ENCODE results near the gene FHOD3.

- TF ChIP-seq ZNF37A (tag by site-specific recombination; IDR thresholded peaks at IDR 0.05) (no peak), PRDM1 (tag by site-specific recombination; IDR thresholded peaks at IDR 0.05) (no peak), CTCF (tag by site-specific recombination; IDR thresholded peaks at IDR 0.05) (no peak), ZNF571 (tag by site-specific recombination; IDR thresholded peaks at IDR 0.05) (no peak), KLF16 (tag by site-specific recombination; IDR thresholded peaks at IDR 0.05) (no peak), MYNN (tag by site-specific recombination; IDR thresholded peaks at IDR 0.05; ENCODE audit: borderline replicate concordance) (no peak), ELK4 (IDR thresholded peaks at IDR 0.05; ENCODE audit: borderline replicate concordance, low read depth, low read length) (no peak), ZNF138 (tag by site-specific recombination; IDR thresholded peaks at IDR 0.05; ENCODE audit: borderline replicate concordance) (no peak), ZNF501 (tag by site-specific recombination; IDR thresholded peaks at IDR 0.05) (no peak), ZNF24 (tag by site-specific recombination; IDR thresholded peaks at IDR 0.05) (no peak), ZNF76 (tag by site-specific recombination; IDR thresholded peaks at IDR 0.05; ENCODE audit: borderline replicate concordance, low read depth) (no peak)
- TF ChIP-seq, protein P1, sequence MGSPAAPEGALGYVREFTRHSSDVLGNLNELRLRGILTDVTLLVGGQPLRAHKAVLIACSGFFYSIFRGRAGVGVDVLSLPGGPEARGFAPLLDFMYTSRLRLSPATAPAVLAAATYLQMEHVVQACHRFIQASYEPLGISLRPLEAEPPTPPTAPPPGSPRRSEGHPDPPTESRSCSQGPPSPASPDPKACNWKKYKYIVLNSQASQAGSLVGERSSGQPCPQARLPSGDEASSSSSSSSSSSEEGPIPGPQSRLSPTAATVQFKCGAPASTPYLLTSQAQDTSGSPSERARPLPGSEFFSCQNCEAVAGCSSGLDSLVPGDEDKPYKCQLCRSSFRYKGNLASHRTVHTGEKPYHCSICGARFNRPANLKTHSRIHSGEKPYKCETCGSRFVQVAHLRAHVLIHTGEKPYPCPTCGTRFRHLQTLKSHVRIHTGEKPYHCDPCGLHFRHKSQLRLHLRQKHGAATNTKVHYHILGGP (tag by site-specific recombination; IDR thresholded peaks at IDR 0.05) = no peak
- TF ChIP-seq, protein P2, sequence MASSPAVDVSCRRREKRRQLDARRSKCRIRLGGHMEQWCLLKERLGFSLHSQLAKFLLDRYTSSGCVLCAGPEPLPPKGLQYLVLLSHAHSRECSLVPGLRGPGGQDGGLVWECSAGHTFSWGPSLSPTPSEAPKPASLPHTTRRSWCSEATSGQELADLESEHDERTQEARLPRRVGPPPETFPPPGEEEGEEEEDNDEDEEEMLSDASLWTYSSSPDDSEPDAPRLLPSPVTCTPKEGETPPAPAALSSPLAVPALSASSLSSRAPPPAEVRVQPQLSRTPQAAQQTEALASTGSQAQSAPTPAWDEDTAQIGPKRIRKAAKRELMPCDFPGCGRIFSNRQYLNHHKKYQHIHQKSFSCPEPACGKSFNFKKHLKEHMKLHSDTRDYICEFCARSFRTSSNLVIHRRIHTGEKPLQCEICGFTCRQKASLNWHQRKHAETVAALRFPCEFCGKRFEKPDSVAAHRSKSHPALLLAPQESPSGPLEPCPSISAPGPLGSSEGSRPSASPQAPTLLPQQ (tag by site-specific recombination; IDR thresholded peaks at IDR 0.05) = no peak
- TF ChIP-seq, protein P3, sequence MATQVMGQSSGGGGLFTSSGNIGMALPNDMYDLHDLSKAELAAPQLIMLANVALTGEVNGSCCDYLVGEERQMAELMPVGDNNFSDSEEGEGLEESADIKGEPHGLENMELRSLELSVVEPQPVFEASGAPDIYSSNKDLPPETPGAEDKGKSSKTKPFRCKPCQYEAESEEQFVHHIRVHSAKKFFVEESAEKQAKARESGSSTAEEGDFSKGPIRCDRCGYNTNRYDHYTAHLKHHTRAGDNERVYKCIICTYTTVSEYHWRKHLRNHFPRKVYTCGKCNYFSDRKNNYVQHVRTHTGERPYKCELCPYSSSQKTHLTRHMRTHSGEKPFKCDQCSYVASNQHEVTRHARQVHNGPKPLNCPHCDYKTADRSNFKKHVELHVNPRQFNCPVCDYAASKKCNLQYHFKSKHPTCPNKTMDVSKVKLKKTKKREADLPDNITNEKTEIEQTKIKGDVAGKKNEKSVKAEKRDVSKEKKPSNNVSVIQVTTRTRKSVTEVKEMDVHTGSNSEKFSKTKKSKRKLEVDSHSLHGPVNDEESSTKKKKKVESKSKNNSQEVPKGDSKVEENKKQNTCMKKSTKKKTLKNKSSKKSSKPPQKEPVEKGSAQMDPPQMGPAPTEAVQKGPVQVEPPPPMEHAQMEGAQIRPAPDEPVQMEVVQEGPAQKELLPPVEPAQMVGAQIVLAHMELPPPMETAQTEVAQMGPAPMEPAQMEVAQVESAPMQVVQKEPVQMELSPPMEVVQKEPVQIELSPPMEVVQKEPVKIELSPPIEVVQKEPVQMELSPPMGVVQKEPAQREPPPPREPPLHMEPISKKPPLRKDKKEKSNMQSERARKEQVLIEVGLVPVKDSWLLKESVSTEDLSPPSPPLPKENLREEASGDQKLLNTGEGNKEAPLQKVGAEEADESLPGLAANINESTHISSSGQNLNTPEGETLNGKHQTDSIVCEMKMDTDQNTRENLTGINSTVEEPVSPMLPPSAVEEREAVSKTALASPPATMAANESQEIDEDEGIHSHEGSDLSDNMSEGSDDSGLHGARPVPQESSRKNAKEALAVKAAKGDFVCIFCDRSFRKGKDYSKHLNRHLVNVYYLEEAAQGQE (tag by site-specific recombination; IDR thresholded peaks at IDR 0.05) = no peak
Measured at GRCh38 chr18:36695806-36696205, 398.3 kb downstream of the FHOD3 start.
